ENCODE data around the gene ELMO1. TPM values are rescaled to one million over a fixed set of nuclear protein-coding genes. Genes with fewer than 3 reads are reported as not detected.

Gene ELMO1
- total RNA-seq, 2 donors from 2014 or later = 10.9 to 56.0 TPM

DNA sequence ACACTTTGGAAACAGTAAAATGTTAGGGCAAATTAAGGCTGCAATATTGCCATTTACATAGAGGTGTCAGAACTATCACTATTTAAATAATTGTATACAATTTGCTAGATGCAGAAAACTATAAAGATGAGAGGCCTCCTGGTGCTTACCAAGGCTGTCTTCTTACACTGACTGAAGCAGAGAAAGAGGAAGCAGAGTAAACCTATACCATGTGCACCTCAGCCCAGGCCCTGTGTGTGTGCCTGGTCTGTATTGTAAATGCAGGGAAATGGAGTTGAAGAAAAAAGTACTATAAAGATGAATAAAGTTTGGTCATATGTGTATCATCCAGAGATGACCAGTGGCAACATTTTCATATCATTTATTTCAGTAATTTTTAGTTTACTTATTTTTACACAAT lies 29.2 kb downstream of the ELMO1 start:
- DNase-seq = no peak
- Histone ChIP-seq H3K27ac (no peak overlapping the region), H3K4me1 (no peaks in the 10 kb centered on the region), H3K27me3 (no peaks in the 10 kb centered on the region), H3K4me3 (no peak overlapping the region), H3K9me3 (no peaks in the 10 kb centered on the region), H3K36me3 (replicated peaks in 1 of 2; ENCODE audit: insufficient read depth in 1 of 2, low read depth in 2 of 2) (no peaks in the 10 kb centered on the region)
- intact Hi-C loops (cut with DNase I) = loop anchor here (10.0 kb wide), 1 partner anchor 65 kb away; no protein-coding TSS in a partner anchor
- TF ChIP-seq, protein P1, sequence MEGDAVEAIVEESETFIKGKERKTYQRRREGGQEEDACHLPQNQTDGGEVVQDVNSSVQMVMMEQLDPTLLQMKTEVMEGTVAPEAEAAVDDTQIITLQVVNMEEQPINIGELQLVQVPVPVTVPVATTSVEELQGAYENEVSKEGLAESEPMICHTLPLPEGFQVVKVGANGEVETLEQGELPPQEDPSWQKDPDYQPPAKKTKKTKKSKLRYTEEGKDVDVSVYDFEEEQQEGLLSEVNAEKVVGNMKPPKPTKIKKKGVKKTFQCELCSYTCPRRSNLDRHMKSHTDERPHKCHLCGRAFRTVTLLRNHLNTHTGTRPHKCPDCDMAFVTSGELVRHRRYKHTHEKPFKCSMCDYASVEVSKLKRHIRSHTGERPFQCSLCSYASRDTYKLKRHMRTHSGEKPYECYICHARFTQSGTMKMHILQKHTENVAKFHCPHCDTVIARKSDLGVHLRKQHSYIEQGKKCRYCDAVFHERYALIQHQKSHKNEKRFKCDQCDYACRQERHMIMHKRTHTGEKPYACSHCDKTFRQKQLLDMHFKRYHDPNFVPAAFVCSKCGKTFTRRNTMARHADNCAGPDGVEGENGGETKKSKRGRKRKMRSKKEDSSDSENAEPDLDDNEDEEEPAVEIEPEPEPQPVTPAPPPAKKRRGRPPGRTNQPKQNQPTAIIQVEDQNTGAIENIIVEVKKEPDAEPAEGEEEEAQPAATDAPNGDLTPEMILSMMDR (IDR thresholded peaks at IDR 0.05) = no peak
- no peak for TF ChIP-seq POLR2A (IDR thresholded peaks at IDR 0.05)
- no peak for ATAC-seq

DNA sequence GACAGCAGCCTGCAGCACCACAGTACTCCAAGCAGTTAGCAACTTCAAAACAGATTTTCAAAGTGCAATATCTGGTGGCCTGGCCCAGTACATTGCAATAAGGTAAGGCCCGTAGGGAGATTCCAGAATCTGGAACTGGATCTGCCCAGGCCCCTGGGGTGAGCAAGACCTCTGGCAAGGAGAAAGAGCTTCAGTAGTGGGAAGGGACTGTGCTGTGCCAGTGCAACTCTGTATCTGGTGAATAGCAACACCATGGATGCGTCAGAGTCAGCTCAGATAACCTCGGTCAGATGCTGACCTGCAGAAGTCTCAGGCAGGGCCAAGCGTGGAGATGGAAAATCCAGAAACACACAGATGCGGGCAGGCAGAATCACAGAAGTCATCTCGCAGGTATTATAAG lies 30.3 kb downstream of the ELMO1 start:
- Histone ChIP-seq H3K36me3 (replicated peaks in 1 of 2; ENCODE audit: insufficient read depth in 1 of 2, low read depth in 2 of 2) (no peaks in the 10 kb centered on the region), H3K27me3 (no peaks in the 10 kb centered on the region), H3K9me3 (no peaks in the 10 kb centered on the region), H3K4me3 (no peak overlapping the region), H3K4me1 (no peaks in the 10 kb centered on the region), H3K27ac (no peak overlapping the region)
- TF ChIP-seq, protein P1 (IDR thresholded peaks at IDR 0.05) = no peak
- TF ChIP-seq POLR2A (IDR thresholded peaks at IDR 0.05) = no peak
- 89 to 95% methylated on average over 6 of the region's 6 CpGs for WGBS, 2 donors
- intact Hi-C loops (cut with DNase I) = loop anchor here (10.0 kb wide), 1 partner anchor 64 kb away; no protein-coding TSS in a partner anchor
- ATAC-seq = no peak
- DNase-seq = no peak

DNA sequence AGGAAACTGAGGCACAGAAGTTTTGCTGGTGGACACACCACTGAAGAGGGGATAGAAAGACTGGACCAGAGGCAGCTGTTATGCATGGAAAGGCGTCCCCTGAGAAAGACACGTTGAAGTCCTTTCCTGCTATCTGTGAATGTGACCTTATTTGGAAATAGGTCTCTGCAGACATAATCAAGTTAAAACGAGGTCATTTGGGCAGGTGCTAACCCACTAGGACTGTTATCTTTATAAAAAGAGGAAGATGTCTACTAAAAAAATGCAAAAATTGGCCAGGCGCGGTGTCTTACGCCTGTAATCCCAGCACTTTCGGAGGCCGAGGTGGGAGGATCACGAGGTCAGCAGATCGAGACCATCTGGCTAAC lies 31.6 kb downstream of the ELMO1 start:
- no peak overlapping the region for H3K27ac ChIP-seq
- DNase-seq = no peak
- no peaks in the 10 kb centered on the region for H3K9me3 ChIP-seq
- H3K4me1 ChIP-seq = no peaks in the 10 kb centered on the region
- no peak for ATAC-seq
- TF ChIP-seq POLR2A (IDR thresholded peaks at IDR 0.05) = no peak
- TF ChIP-seq, protein P1 (IDR thresholded peaks at IDR 0.05) = no peak
- H3K36me3 ChIP-seq (replicated peaks in 1 of 2; ENCODE audit: insufficient read depth in 1 of 2, low read depth in 2 of 2) = no peaks in the 10 kb centered on the region
- 71 to 79% methylated on average over 10 of the region's 10 CpGs for WGBS, 2 donors
- no peak overlapping the region for H3K4me3 ChIP-seq
- intact Hi-C loops (cut with DNase I) = loop anchor here (10.0 kb wide), 1 partner anchor 62 kb away; no protein-coding TSS in a partner anchor
- no peaks in the 10 kb centered on the region for H3K27me3 ChIP-seq

DNA sequence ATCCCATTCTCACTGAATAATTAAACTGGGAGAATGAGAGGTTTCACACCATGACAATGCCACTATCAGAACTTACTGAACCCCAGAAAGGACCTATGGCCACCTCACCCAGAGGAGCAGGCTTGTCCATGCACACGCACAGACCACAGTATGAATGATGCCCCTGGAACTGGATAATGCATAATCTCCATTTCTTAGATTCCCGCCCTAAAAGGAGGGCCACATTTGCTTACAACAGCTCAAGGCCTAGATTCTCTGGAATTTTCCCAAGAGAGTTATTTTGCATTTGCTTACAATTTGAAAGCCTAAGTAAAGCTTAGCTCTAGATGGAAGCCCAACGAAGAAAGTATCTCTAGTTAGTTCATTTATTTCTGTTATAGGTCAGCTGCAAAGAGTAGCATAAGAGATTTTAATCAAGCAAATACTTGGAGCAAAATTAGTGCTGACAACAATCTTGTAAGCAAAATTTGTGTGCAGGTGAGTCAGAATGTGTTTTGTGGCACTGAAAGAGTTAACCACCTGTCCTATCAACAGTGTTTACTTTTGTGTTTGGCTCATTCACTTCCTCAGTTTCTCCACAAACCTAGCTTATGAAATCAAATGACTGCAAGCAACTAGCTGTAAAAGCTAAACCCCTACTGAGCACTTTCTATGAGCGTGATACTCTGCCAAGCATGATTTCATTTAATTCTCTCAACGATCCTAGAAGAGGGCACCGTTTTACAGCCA lies 32.1 kb downstream of the ELMO1 start:
- ATAC-seq (no peak), DNase-seq (no peak)
- Histone ChIP-seq H3K27me3 (no peaks in the 10 kb centered on the region), H3K36me3 (replicated peaks in 1 of 2; ENCODE audit: insufficient read depth in 1 of 2, low read depth in 2 of 2) (no peaks in the 10 kb centered on the region), H3K4me3 (no peak overlapping the region), H3K4me1 (no peaks in the 10 kb centered on the region), H3K9me3 (no peaks in the 10 kb centered on the region), H3K27ac (no peak overlapping the region)
- intact Hi-C loops (cut with DNase I) = loop anchor here (10.0 kb wide), 1 partner anchor 62 kb away; no protein-coding TSS in a partner anchor
- 64 to 69% methylated on average over 6 of the region's 6 CpGs for WGBS, 2 donors
- TF ChIP-seq, protein P1 (IDR thresholded peaks at IDR 0.05) = no peak

DNA sequence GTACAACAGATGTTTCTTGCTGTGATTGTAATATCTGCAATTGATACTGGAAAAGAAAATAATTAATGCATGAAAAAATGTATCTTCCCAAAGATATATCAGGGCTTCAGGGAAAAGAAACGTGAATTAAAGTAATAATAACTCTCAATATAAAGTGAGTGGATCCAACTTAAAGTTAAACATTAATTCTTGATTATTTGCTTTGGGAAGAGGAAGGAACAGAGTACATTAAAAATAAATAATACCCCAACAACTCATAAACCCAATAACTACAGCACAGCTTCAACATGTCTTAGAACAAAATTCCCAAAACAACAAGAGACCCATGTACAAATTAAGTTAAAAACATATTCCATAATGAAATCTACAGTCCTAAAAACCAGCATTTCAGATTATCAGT lies 33.0 kb downstream of the ELMO1 start:
- H3K27ac ChIP-seq = no peak overlapping the region
- no peak for TF ChIP-seq POLR2A (IDR thresholded peaks at IDR 0.05)
- TF ChIP-seq, protein P1 (IDR thresholded peaks at IDR 0.05) = no peak
- no peak overlapping the region for H3K4me3 ChIP-seq
- H3K36me3 ChIP-seq (replicated peaks in 1 of 2; ENCODE audit: insufficient read depth in 1 of 2, low read depth in 2 of 2) = no peaks in the 10 kb centered on the region
- DNase-seq (no peak), ATAC-seq (no peak)
- no peaks in the 10 kb centered on the region for H3K9me3 ChIP-seq
- intact Hi-C loops (cut with DNase I) = loop anchor here (10.0 kb wide), 1 partner anchor 61 kb away; no protein-coding TSS in a partner anchor
- WGBS, 2 donors = 31 to 36% methylated on average over 1 of the region's 1 CpG
- no peaks in the 10 kb centered on the region for H3K27me3 ChIP-seq
- H3K4me1 ChIP-seq = no peaks in the 10 kb centered on the region

Measured in body of pancreas (tissue), 4 donors.